Measurements from ENCODE around the gene NIT2.

The NIT2 gene

GRCh38 chr3:100399341-100400071 is 64.9 kb downstream of the NIT2 start:
- no peak for DNase-seq

- DNase-seq, result peak; percentile 59
These were observed 65.8 kb downstream of the NIT2 start for GRCh38 chr3:100400419-100400779.

- peak; percentile 97 for DNase-seq
These were observed 66.5 kb downstream of the NIT2 start, which contains the start of the genes LNP1 and TOMM70 for GRCh38 chr3:100400780-100401673. Gene LNP1 (plus strand): TSS chr3:100401539. CDS start chr3:100429730, 28,191 bp downstream. Gene TOMM70 (minus strand): TSS chr3:100401089. CDS start chr3:100400949, 140 bp downstream.

- DNase-seq, result peak; percentile 34
These were observed 67.1 kb downstream of the NIT2 start for GRCh38 chr3:100401674-100402041.

- peak; percentile 1 for DNase-seq
These were observed 67.7 kb downstream of the NIT2 start for GRCh38 chr3:100402256-100402655.

GRCh38 chr3:100402891-100403290 is 68.3 kb downstream of the NIT2 start:
- DNase-seq, result no peak

- no peak for DNase-seq
These were observed 69.0 kb downstream of the NIT2 start for GRCh38 chr3:100403362-100404249.

GRCh38 chr3:100404250-100404548 is 69.6 kb downstream of the NIT2 start:
- no peak for DNase-seq

- DNase-seq, result no peak
These were observed 72.6 kb downstream of the NIT2 start for GRCh38 chr3:100407164-100407563.

GRCh38 chr3:100407977-100408532 is 73.5 kb downstream of the NIT2 start:
- no peak for DNase-seq
